Progenitor cell of endocrine pancreas (in vitro differentiated cells): ENCODE results near the gene CEP128. TPM values are rescaled to one million over a fixed set of nuclear protein-coding genes. Genes with fewer than 3 reads are reported as not detected.
"Not testable (repeated sequence)": the region's sequence is repeated elsewhere in the genome, so short reads cannot be mapped to it uniquely, and the experiment has no call there.

ENCODE experiments used
- DNase-seq: peaks from one replicate; pipeline ENCODE4 v3.0.0; 2021; ENCODE audit warnings: low spot score; ENCODE audit not compliant: unreplicated experiment
- H3K27ac Mint-ChIP-seq: 2 replicates; pipeline ENCODE4 v1.8.0; 2021; ENCODE audit warnings: mild to moderate bottlenecking, moderate library complexity, mixed read lengths
- H3K27me3 Mint-ChIP-seq: 2 replicates; pipeline ENCODE4 v1.8.0; 2021; ENCODE audit warnings: mixed read lengths
- H3K36me3 Mint-ChIP-seq: 2 replicates; pipeline ENCODE4 v1.8.0; 2022; ENCODE audit warnings: mixed read lengths; ENCODE audit not compliant: insufficient read depth
- H3K4me1 Mint-ChIP-seq: 2 replicates; pipeline ENCODE4 v1.8.0; 2021; ENCODE audit warnings: low read depth, mixed read lengths
- H3K4me3 Mint-ChIP-seq: 2 replicates; pipeline ENCODE4 v1.8.0; 2021; ENCODE audit warnings: low read depth, mild to moderate bottlenecking, moderate library complexity, mixed read lengths
- H3K9me3 Mint-ChIP-seq: 2 replicates; pipeline ENCODE4 v1.8.0; 2021; ENCODE audit warnings: low read depth, mixed read lengths
- CTCF ChIP-seq: fragments of 200-600 bp; sonication (generic); IDR thresholded peaks from one replicate; pipeline ENCODE4 v1.5.0; 2021; ENCODE audit warnings: antibody characterized with exemption, mild to moderate bottlenecking; ENCODE audit not compliant: unreplicated experiment
- total RNA-seq: library from RNA; stranded (reverse); gene quantifications from 2 replicates; pipeline ENCODE4 v1.2.1, GENCODE V29; 2021

CEP128 gene
- total RNA-seq, 1 donor from 2014 or later: 15.9 TPM

- peaks cover 2% of the 10 kb centered on the region for H3K36me3 Mint-ChIP-seq
- no peak overlapping the region for H3K27ac Mint-ChIP-seq
- no peak for DNase-seq
- TF ChIP-seq CTCF: no peak
- no peak overlapping the region for H3K4me3 Mint-ChIP-seq
- no peaks in the 10 kb centered on the region for H3K27me3 Mint-ChIP-seq
- H3K9me3 Mint-ChIP-seq: peaks cover 3% of the 10 kb centered on the region
- peaks cover 4% of the 10 kb centered on the region for H3K4me1 Mint-ChIP-seq
Measured at GRCh38 chr14:80923368-80923767, 18.2 kb downstream of the CEP128 start.

- H3K27me3 Mint-ChIP-seq: no peaks in the 10 kb centered on the region
- DNase-seq: no peak
- no peak overlapping the region for H3K27ac Mint-ChIP-seq
- H3K4me3 Mint-ChIP-seq: no peak overlapping the region
- H3K4me1 Mint-ChIP-seq: no peaks in the 10 kb centered on the region
- no peak for TF ChIP-seq CTCF
- peaks cover 9% of the 10 kb centered on the region for H3K36me3 Mint-ChIP-seq
- H3K9me3 Mint-ChIP-seq: no peaks in the 10 kb centered on the region
Measured at GRCh38 chr14:80919622-80920021, 21.9 kb downstream of the CEP128 start.

DNA sequence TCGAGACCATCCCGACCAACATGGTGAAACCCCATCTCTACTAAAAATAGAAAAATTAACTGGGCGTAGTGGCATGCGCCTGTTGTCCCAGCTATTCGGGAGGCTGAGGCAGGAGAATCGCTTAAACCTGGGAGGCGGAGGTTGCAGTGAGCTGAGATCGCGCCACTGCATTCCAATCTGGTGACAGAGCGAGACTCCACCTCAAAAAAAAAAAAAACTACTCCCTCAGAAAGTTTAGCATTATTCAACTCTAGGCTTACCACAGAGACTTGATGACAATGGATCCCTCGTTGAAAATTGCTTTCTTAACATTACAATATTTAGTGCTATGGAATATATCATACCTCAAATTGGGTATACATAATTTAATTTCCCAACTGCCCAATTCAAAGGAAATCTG is 29.5 kb downstream of the CEP128 start:
- DNase-seq, H3K4me3 Mint-ChIP-seq: not testable (repeated sequence)

DNA sequence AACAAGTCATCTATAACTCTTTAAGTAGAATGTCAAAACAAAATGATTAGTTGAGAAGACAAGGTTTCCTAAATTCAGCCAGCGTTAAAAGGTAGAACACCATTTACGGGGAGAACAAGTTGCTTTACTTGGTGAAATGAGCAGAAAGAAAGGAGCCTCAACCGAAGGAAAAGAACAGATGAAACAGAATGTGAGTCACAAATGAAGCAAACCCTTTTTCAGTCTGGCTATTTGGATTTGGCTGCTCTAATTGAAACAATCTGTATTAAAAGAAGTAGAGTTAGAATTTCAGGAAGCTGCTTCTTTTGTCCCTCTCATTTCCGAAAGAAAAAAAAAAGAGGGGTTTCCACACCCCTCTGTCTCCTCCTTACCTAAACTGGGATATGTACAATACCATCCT is 34.6 kb downstream of the CEP128 start:
- Mint-ChIP-seq H3K4me3 (no peak overlapping the region), H3K27ac (no peak overlapping the region), H3K9me3 (peaks cover 4% of the 10 kb centered on the region), H3K36me3 (peaks cover 10% of the 10 kb centered on the region), H3K27me3 (no peaks in the 10 kb centered on the region), H3K4me1 (peaks cover 10% of the 10 kb centered on the region)
- no peak for DNase-seq
- no peak for TF ChIP-seq CTCF

More for the DNA sequence above, 29.5 kb downstream of the CEP128 start:
- not testable (repeated sequence) for H3K27ac Mint-ChIP-seq, H3K4me1 Mint-ChIP-seq, H3K9me3 Mint-ChIP-seq, H3K27me3 Mint-ChIP-seq
- H3K36me3 Mint-ChIP-seq: peaks cover 13% of the 10 kb centered on the region

GRCh38 chr14:80906336-80906735 is 35.2 kb downstream of the CEP128 start:
- H3K27ac Mint-ChIP-seq: no peak overlapping the region
- TF ChIP-seq CTCF: no peak

GRCh38 chr14:80902608-80903007 is 38.9 kb downstream of the CEP128 start:
- H3K4me1 Mint-ChIP-seq: peaks cover 13% of the 10 kb centered on the region

More at GRCh38 chr14:80906336-80906735, 35.2 kb downstream of the CEP128 start:
- Mint-ChIP-seq H3K4me3 (no peak overlapping the region), H3K36me3 (peaks cover 13% of the 10 kb centered on the region), H3K9me3 (peaks cover 4% of the 10 kb centered on the region), H3K4me1 (peaks cover 13% of the 10 kb centered on the region), H3K27me3 (no peaks in the 10 kb centered on the region)
- no peak for DNase-seq

More at GRCh38 chr14:80902608-80903007, 38.9 kb downstream of the CEP128 start:
- H3K9me3 Mint-ChIP-seq: peaks cover 4% of the 10 kb centered on the region
- H3K27ac Mint-ChIP-seq: no peak overlapping the region
- H3K4me3 Mint-ChIP-seq: no peak overlapping the region
- H3K27me3 Mint-ChIP-seq: no peaks in the 10 kb centered on the region
- H3K36me3 Mint-ChIP-seq: peaks cover 15% of the 10 kb centered on the region
- no peak for DNase-seq
- TF ChIP-seq CTCF: no peak
